Kidney epithelial cell (primary cell): Measurements from ENCODE around the gene MLX. TPM values are rescaled to one million over a fixed set of nuclear protein-coding genes. Genes with fewer than 3 reads are reported as not detected.
A peak's percentile ranks its signal among the peaks of the same experiment; 100 is the strongest.

ENCODE experiments used
- DNase-seq: peaks from one replicate; pipeline ENCODE4 v3.0.0-alpha.2; 2010; ENCODE audit warnings: low read depth
- H3K27me3 ChIP-seq: 2 replicates; pipeline ENCODE4 v1.6.0; 2011; ENCODE audit warnings: low read length; ENCODE audit not compliant: control insufficient read depth, insufficient read depth
- H3K36me3 ChIP-seq: 2 replicates; pipeline ENCODE4 v1.5.1; 2011; ENCODE audit warnings: low read length; ENCODE audit not compliant: control insufficient read depth, insufficient read depth
- H3K4me3 ChIP-seq: 2 replicates; pipeline ENCODE4 v1.5.1; 2011; ENCODE audit warnings: low read depth, mild to moderate bottlenecking, control low read depth, low read length
- CTCF ChIP-seq: IDR thresholded peaks from 2 replicates; pipeline ENCODE4 v1.5.1; 2011; ENCODE audit warnings: mild to moderate bottlenecking, moderate library complexity, low read length, control low read depth, inconsistent platforms; ENCODE audit not compliant: insufficient read depth, poor library complexity, severe bottlenecking
- total RNA-seq: library from RNA; depleted of rRNA; stranded (reverse); fragments of >200 nt; gene quantifications from 2 replicates; pipeline ENCODE4 v1.2.3, GENCODE V29; 2015

Gene MLX
- total RNA-seq, 1 donor from 2014 or later = 35.9 TPM

- TF ChIP-seq CTCF = no peak
- Histone ChIP-seq H3K36me3 (no peaks in the 10 kb centered on the region), H3K4me3 (no peak overlapping the region), H3K27me3 (no peaks in the 10 kb centered on the region)
- DNase-seq = no peak
Measured at GRCh38 chr17:42590886-42591285, 24.0 kb downstream of the MLX start.

GRCh38 chr17:42591411-42591810, 24.5 kb downstream of the MLX start:
- Histone ChIP-seq H3K36me3 (no peaks in the 10 kb centered on the region), H3K27me3 (no peaks in the 10 kb centered on the region), H3K4me3 (no peak overlapping the region)
- DNase-seq = no peak
- no peak for TF ChIP-seq CTCF

- H3K36me3 ChIP-seq = no peaks in the 10 kb centered on the region
Measured at GRCh38 chr17:42596386-42596785, 29.5 kb downstream of the MLX start.

GRCh38 chr17:42598905-42599304, 32.0 kb downstream of the MLX start:
- Histone ChIP-seq H3K27me3 (no peaks in the 10 kb centered on the region), H3K4me3 (no peak overlapping the region), H3K36me3 (no peaks in the 10 kb centered on the region)
- no peak for TF ChIP-seq CTCF
- DNase-seq = no peak

More at GRCh38 chr17:42596386-42596785, 29.5 kb downstream of the MLX start:
- DNase-seq = no peak
- no peak for TF ChIP-seq CTCF
- no peaks in the 10 kb centered on the region for H3K27me3 ChIP-seq
- H3K4me3 ChIP-seq = no peak overlapping the region

GRCh38 chr17:42603318-42603717, 36.4 kb downstream of the MLX start:
- H3K4me3 ChIP-seq = no peak overlapping the region
- DNase-seq = no peak
- no peak for TF ChIP-seq CTCF
- no peaks in the 10 kb centered on the region for H3K27me3 ChIP-seq
- H3K36me3 ChIP-seq = no peaks in the 10 kb centered on the region

- no peak for DNase-seq
- no peaks in the 10 kb centered on the region for H3K27me3 ChIP-seq
- TF ChIP-seq CTCF = no peak
- H3K4me3 ChIP-seq = peak overlapping the region; percentile 97
- H3K36me3 ChIP-seq = peaks cover 2% of the 10 kb centered on the region
Measured at GRCh38 chr17:42607769-42608168, 40.9 kb downstream of the MLX start.
